Stimulated activated naive CD4-positive, alpha-beta T cell (primary cell): ENCODE results near the gene KLHL29.
A peak's percentile ranks its signal among the peaks of the same experiment; 100 is the strongest.

Experiments used
- DNase-seq, 6 experiments: peaks; one replicate each; lab custom pipeline; 2025; lab: John Stamatoyannopoulos, UW

The KLHL29 gene

DNA sequence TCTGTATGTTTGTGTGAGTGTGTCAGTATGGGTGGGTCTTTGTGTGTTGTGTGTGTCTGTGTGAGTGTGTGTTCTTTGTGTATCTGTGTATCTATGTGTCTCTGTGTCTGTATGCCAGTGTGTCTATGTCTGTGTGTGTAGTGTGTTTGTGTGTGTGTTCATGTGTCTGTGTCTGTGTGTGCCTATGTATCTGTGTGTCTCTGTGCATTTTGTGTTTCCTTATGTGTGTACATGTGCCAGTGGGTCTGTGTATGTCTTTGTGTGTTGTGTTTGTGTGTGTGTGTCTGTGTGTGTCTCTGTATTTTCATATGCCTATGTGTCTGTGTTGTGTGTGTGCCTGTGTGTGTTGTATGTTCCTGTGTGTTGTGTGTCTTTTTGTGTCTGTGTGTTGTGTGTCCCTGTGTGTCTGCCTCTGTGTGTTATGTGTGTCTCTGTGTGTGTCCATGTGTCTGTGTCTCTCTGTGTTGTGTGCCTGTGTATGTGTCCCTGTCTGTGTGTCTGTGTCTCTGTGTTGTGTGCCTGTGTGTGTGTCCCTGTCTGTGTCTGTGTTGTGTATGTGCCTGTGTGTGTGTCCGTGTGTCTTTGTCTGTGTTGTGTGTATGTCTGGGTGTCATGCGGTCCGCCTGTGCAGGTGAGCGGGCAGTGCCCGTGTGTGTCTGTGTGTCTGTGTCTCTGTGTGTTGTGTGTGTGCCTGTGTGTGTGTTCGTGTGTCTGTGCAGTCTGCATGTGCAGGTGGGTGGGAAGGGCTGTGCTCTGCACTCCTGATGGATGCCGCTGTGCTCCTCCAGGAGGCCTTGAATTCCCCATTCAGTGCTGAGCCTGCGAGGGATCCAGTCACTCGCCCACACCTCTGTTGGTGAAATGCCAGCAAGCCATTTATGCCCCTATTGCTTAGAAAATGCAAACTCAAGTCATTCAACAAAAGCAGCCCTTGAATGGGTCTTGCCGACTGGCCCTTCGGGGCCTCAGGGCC, 37.4 kb downstream of the KLHL29 start:
- no peak for DNase-seq

- no peak for DNase-seq
Observed at GRCh38 chr2:23423062-23423872, 38.3 kb downstream of the KLHL29 start.

GRCh38 chr2:23423873-23424680, 39.1 kb downstream of the KLHL29 start:
- DNase-seq: no peak

- DNase-seq: no peak
Observed at GRCh38 chr2:23425338-23425871, 40.4 kb downstream of the KLHL29 start.

- no peak for DNase-seq
Observed at GRCh38 chr2:23425885-23426262, 40.9 kb downstream of the KLHL29 start.

DNA sequence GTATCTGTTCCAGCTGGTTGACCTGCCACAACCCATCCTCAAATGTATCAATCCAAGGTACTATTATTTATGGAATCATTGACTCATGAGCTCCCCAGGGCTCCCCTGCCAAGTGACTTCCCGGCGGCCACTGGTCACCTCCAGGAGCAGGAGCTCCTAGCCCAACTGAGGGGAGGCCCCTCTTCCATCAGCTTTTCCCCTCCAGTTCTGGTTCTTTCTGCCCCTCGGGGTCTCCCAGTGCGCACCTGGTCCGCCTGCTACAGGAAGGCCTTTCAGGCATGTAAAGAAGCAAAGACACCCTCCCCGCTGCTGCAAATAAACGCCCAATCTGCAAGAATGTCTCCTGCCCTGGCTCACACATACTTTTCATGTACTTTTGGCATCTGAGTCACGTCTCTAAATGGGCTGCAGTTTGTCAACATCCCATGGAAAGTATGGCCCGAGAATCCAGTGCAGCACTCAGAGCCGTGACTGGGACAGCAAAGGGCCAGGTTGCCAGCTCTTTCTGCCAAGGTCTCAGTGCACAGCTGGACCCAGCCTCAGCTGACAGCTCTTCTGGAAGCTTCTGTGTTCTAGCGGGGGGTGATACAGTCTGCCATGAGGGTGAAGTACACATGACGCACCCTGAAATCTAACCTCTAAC, 41.4 kb downstream of the KLHL29 start:
- DNase-seq: no peak

- no peak for DNase-seq
Observed at GRCh38 chr2:23427350-23427749, 42.4 kb downstream of the KLHL29 start.

DNA sequence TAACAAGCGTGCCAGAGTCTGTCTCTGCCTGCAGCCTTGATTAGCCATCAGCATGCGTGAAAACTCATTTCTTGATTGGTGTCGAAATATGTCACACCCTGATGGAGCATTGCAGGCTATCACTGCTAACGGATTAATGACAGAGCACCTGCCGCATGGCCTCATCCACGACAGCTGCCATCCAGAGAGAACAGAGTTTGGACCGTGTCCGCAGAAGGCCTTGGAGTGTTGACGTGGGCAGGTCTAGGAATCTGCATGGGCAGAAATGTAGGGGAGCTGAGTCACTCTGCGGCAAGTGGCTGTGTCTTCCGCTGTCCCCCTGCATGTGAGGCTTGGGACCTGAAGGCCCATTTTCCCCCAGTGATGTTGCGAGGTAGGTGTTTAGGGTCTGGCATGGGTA, 43.0 kb downstream of the KLHL29 start:
- DNase-seq: no peak

GRCh38 chr2:23429036-23429435, 44.1 kb downstream of the KLHL29 start:
- no peak for DNase-seq

DNA sequence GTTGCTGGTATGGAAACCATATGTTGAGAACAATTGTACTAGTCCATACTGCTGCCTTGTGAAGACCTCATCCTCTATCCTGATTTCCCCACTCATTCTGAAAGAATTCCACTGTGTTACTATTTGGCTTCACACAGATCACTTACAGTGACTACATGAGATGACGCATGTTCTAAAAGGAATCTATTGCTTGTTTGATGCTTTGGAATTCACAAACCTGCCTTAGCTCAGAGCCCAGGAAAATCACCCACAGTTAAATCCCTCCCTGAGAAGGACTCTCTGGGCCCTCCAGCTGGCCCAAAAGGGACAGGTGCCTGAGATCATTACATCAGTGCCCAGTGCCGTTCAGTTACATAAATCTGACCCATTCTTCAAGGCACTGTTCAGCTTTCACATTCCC, 45.3 kb downstream of the KLHL29 start:
- DNase-seq: no peak

DNA sequence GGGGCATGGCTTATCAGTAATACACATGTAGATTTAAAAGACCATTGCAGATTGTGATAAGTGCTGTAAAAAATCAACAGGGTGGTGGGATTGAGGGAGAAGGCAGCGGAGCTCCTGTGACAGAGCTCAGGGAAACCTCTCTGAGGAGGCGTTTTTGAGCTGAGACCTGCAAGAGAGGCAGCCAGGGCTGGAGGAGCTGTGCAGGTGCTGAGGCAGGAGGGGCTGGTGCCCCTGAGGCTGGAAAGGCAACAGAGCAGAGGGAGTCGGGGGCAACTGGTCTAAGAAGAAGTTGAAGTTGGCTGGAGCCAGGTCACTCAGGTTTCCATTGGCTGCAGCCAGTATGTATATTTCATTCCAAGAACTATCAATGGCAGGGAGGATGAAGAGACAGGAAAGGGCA, 47.6 kb downstream of the KLHL29 start:
- no peak for DNase-seq

GRCh38 chr2:23433282-23433681, 48.3 kb downstream of the KLHL29 start:
- DNase-seq: no peak

GRCh38 chr2:23434721-23435121, 49.7 kb downstream of the KLHL29 start:
- DNase-seq: no peak

- no peak for DNase-seq
Observed at GRCh38 chr2:23435250-23436035, 50.5 kb downstream of the KLHL29 start.

DNA sequence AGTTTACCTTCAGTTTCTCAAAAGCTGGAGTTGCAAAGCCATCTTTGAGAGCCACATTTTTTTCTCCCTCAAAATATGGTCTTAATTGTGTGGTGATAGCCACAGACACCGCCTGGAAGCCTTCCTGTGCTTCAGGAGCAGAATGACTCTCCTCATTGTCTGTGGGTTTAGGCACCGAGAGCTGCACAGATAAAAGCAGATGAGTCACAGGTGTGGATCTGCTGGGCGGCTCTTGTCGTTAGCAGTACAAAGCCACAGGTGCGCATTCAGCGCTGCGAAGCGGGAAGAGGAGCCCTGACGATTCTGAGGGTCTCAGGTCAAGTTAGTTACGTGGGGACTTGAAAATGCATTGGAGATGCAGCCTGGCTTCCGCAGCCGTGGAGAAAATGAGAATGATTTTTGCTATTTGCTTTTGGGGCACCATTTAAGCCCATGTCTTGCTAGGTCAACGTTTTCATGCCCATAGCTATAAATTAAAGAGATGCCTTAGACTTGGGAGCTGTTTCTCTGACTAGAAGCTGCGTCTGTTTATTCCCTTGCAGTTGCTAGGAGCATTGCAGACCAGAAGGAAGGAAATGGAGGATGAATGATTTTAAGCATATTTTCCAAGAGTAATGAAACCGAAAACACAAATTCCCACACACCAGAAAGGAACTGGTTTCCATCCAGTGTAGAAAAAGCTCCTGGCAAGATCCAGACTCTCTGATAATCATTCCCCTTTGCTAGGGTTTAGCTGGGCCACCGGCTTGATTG, 51.5 kb downstream of the KLHL29 start:
- peak in 1 of 6 experiments; percentile 17 for DNase-seq

DNA sequence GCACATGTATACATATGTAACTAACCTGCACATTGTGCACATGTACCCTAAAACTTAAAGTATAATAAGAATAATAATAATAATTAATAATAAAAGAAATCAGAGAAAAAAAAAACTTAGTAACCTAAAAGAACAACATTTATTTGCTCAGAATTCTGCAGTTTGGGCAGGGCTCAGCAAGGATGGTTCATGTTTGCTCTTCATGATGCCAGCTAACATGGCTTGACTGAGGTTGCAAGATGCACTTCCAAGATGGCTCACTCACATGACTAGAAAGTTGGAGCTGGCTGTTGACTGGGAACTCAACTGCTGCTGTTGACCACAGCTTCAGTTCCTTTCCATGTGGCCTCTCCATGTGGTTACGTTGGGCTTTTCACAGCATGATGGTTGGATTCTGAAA, 56.4 kb downstream of the KLHL29 start:
- DNase-seq: no peak

- no peak for DNase-seq
Observed at GRCh38 chr2:23445450-23445868, 60.5 kb downstream of the KLHL29 start.

GRCh38 chr2:23446916-23447315, 61.9 kb downstream of the KLHL29 start:
- DNase-seq: no peak

DNA sequence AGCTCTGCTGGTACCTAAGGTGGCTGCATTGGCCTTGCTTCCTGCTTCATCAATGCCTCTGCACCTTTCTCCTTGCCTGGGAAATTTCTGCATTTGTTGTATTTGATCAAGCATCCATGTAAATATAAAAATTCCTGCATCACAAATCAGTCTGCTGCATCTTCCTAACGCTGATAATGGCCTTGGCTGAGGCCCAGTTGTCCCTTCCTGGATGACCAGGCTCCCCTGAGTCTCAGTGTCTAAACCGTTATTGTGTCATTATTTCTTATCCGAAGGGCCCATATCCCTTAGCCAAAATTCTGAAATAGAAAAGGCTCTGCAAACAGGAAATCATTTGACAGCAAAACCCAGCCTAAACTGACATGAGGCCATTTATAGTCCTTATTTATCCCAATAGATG, 62.4 kb downstream of the KLHL29 start:
- DNase-seq: no peak

DNA sequence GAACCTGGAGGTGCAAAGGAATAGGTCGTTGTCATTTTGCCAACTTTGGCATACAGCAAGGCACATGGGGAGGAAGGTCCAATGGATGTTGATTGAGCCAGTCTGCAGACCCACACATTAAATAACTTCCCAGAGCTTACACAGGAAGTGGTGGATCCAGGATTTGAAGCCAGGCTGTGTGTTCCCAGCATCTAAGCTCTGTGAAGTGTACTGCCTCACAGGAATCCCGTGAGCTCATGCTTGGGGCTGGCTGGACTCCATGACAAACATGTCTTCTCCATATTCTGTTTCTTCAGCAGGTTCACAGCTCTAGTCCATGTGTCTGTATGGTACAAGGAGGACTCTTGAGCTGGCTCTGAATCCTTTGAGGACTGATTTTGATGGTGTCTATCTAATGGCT, 63.9 kb downstream of the KLHL29 start:
- no peak for DNase-seq
